Measurements from ENCODE around the gene ZNF280B.
"Not testable (repeated sequence)": the region's sequence is repeated elsewhere in the genome, so short reads cannot be mapped to it uniquely, and the experiment has no call there.

Gene ZNF280B

GRCh38 chr22:22462813-22463567, 45.6 kb downstream of the ZNF280B start:
- DNase-seq: no peak

DNA sequence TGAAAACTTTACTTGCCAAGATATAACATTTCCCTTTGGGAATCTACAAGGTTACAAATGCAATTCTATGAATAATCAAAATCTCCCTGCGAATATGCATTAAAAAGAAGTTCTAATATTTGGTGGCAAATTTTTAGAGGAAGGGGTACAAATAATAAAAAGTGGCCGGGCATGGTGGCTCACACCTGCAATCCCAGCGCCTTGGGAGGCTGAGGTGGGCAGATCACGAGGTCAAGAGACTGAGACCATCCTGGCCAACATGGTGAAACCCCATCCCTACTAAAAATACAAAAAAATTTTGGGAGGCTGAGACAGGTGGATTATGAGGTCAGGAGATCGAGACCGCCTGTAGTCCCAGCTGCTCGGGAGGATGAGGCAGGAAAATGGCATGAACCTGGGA, 47.0 kb downstream of the ZNF280B start:
- DNase-seq: no peak

DNA sequence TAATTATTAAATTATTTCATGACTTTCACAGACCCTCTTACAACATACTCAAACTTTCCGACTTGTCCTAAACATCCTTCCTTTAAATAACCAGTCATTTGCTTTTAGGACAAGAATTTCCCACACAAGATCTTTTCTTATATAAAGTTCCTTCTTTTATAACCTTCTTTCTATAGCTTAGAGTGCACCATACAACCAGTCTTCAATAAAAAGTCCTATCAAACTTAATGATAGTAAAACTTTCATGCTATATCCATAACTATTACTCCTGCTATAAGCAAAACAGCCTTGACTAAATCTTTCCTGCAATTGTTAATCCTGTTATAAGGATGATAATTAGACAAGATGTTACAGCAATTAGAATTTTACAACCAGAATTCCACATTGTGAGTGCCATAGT, 47.4 kb downstream of the ZNF280B start:
- DNase-seq: no peak

DNA sequence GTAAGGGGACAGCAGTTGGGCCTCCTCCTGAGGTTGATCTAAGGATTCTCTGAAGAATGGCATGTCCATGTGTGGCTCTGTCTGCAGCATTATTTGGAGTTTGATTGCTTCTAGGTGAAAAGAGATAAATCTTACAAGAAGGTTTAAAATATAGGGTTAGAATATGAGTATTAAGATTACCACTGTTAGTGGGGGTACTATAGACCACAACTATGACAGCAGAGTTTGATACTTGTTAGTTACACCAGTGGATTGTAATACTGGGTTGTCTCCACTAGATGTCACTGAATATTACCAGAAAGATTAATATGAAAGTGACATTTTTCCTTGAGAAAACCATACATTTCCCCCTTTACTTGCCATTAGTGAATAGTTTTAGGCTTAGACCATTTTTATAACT, 47.9 kb downstream of the ZNF280B start:
- DNase-seq: no peak

DNA sequence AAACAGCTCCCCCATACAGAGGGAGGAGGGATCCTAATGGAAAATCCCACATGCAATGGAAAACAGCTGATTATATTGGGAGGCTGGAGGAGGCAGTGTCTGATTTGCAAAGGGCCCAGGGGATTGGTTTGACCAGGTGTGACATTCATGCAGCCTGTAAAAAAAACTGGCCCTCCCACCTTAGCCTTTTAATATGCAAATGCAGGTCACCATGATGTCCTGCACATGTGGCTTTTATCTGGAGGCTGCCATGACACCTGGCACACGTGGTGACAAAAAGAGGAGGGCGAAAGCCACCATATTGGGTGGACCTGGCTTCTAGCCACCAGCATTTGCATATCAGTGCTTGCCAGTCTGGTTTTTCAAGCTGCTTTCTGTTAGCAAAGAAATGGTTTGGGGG, 48.5 kb downstream of the ZNF280B start:
- DNase-seq: no peak

- no peak for DNase-seq
Measured at GRCh38 chr22:22458896-22459588, 49.5 kb downstream of the ZNF280B start.

DNA sequence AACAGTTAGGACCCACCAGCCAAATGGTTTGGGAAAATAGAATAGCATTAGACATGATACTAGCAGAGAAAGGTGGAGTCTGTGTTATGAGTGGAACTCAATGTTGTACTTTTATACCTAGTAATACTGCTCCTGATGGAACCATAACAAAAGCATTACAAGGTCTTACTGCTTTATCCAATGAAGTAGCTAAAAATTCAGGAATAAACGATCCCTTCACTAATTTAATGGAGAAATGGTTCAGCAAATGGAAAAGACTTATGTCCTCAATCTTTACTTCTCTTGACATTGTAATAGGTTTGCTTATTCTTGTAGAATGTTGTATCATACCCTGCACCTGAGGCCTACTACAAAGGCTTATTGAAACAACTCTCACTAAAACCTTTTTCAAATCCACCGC, 50.2 kb downstream of the ZNF280B start:
- DNase-seq: no peak

DNA sequence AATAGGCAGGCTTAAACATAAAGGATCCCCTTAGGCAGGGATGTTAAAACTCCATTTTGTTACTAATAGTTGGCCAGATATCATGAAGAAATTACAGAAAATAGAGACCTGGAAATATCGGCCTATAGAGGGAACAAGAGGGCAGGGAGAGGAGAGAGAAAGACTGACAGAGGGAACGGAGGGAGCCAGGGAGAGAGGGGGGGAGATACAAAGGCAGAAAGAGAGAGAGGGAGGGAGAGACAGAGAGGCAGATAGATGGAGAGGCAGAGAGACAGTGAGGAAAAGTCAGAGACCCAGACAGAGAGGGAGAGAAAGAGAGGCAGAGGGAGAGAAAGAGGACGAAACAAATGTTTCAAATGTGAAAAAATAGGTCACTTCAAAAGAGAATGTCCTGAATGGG, 53.5 kb downstream of the ZNF280B start:
- DNase-seq: no peak

DNA sequence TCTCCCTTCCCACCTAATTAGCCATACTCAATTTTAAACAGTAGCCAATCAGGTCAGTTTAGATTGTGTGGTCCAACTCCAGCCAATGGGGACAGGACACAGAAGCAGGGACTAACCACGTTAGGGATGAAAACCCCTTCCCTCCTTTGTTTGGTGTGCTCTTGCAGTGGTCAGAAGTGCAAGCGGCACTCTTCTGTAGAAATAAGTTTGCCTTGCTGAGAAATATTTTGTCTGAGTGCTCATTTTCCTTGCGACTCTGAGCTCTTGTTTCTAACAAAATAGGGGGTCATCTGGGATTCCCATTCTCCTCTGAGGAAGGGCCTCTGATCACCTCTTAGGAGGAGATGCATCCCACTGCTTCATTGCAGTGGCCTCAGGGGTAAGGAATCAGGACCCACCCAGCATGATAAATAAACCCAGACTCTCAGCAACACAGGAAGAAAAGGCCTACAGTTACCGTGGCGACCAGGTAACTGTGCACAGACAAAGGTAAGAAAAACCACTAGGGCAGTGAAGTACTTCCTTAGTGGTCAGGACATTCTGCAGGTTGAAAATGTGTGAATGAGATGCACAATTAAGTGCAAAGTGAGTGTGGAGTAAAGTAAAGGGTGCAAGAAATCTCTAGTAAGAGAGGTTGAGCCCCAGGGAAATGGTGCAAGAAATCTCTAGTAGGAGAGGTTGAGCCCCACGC, 55.4 kb downstream of the ZNF280B start:
- no peak for DNase-seq

GRCh38 chr22:22452211-22452610, 56.3 kb downstream of the ZNF280B start:
- DNase-seq: no peak

- DNase-seq: no peak
Measured at GRCh38 chr22:22450343-22450839, 58.2 kb downstream of the ZNF280B start.

DNA sequence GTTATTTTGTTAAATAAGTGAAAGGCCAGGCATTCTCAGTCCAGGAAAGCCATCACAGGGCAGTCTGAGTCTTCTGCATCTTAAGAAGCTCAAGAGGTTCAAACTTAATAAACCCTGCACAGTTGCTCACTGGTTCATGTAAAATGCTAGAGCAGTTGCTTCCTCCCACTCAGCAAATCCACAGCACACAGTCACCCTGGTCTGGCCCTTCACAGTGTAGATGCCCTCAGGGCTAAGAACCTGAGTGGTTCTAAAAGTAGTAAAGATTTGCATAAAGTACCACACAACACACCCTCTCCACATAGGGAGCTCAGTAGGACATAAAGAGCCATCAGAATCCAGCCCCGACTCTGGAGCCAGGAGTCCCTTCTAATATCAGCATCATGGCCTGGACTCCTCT, 58.7 kb downstream of the ZNF280B start:
- DNase-seq: no peak

DNA sequence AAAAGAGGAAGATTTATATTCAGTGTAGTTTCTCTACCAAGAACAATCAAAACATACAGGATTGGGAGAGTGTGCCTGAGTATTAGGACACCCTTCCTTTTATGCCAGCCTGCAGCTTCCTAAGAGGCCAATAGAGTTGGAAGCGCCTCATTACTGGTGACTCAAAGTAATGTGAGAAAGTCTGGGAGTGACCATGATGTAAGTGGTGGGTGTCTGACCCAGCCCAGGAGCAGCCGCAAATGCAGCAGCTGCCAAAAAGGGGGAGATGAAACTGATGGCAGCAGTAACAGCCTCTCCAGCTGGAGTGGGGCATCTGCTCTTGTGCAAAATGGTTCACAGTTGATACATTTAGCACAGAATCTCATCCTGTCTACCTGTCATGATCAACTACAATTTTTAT, 62.0 kb downstream of the ZNF280B start:
- DNase-seq: no peak

DNA sequence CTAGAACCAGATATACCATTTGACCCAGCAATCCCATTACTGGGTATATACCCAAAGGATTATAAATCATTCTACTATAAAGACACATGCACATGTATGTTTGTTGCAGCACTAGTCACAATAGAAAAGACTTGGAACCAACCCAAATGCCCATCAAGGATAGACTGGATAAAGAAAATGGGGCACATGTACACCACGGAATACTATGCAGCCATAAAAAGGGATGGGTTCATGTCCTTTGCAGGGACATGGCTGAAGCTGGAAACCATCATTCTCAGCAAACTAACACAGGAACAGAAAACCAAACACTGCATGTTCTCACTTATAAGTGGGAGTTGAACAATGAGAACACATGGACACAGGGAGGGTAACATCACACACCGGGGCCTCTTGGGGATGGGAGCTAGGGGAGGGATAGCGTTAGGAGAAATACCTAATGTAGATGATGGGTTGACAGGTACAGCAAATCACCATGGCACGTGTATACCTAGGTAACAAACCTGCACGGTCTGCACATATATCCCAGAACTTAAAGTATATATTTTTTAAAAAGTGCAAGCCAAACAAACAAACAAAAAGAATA, 64.4 kb downstream of the ZNF280B start:
- not testable (repeated sequence) for DNase-seq

DNA sequence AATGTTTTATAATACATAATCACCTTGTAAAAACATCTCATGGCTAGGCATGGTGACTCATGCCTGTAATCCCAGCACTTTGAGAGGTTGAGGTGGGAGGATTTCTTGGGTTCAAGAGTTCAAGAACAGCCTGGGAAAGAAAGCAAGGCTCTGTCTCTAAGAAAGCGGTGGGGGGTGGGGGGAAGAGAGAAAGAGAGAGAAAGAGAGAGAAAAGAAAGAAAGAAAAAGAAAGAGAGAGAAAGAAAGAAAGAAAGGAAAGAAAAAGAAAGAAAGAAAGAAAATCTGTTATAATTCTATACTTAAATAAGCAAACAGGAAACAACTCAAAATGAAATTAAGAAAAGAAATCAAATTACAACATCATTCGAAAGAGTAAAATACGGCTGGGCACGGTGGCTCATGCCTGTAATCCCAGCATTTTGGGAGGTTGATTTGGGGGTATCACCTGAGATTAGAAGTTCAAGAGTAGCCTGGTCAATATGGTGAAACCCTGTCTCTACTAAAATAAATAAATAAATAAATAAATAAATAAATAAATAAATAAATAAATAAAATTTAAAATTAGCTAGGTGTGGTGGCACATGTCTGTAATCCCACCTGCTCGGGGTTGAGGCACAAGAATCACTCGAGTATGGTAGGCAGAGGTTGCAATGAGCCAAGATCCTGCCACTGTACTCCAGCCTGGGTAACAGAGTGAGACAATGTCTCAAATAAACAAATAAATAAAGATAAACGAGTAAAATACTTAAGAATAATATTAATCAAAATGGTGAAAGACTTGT, 65.4 kb downstream of the ZNF280B start:
- DNase-seq: no peak

GRCh38 chr22:22441626-22442025, 66.9 kb downstream of the ZNF280B start:
- DNase-seq: not testable (repeated sequence)

GRCh38 chr22:22440188-22440587, 68.4 kb downstream of the ZNF280B start:
- DNase-seq: no peak
